B cell (primary cell): Measurements from ENCODE around the gene DYNC2H1. TPM values are rescaled to one million over a fixed set of nuclear protein-coding genes. Genes with fewer than 3 reads are reported as not detected.

Experiments used
- ATAC-seq: fragments of 200-7000 bp; cut with Tn5 transposase; one replicate; pipeline ENCODE4 v1.10.0; 2021; ENCODE audit warnings: low read depth, mild to moderate bottlenecking, moderate number of reproducible peaks, moderate library complexity
- CTCF ChIA-PET: fragments of 350-600 bp; sonication (Branson Sonifier 250); formaldehyde crosslinking; loops from one replicate; lab custom pipeline; 2021; ENCODE audit warnings: antibody characterized with exemption, inconsistent platforms; lab: Charles Lee
- POLR2A ChIA-PET: fragments of 350-600 bp; sonication (Branson Sonifier 250); formaldehyde crosslinking; loops from one replicate; lab custom pipeline; 2021; ENCODE audit warnings: antibody characterized with exemption; lab: Charles Lee
- DNase-seq: peaks from one replicate; pipeline ENCODE4 v3.0.0; 2013
- H2AFZ ChIP-seq: 2 replicates; pipeline ENCODE4 v1.6.1; 2012; ENCODE audit warnings: mild to moderate bottlenecking, low read depth, low read length; ENCODE audit not compliant: insufficient read depth, poor library complexity, severe bottlenecking
- H3K27ac ChIP-seq, 2 donors: 1 replicate in 1 of 2; 2 replicates in 1 of 2; pipeline ENCODE4 v1.5.1; 2012 to 2013; ENCODE audit warnings: low read length in 2 of 2, mild to moderate bottlenecking in 2 of 2, moderate library complexity in 1 of 2
- H3K27me3 ChIP-seq, 4 experiments: fragments of 200-600 bp in 1 of 4; sonication (generic) in 1 of 4; replicated peaks in 1 of 4; 1 replicate in 2 of 4; 2 replicates in 2 of 4; pipeline versions ENCODE4 v1.6.1 to v1.7.0; 2013 to 2016; ENCODE audit warnings: low read length in 3 of 4, mild to moderate bottlenecking in 2 of 4, mixed read lengths in 1 of 4, moderate library complexity in 1 of 4; ENCODE audit not compliant: insufficient read depth in 4 of 4, control insufficient read depth in 3 of 4; ENCODE audit errors: control extremely low read depth in 1 of 4
- H3K36me3 ChIP-seq, 2 experiments: replicated peaks in 1 of 2; 1 replicate in 1 of 2; 2 replicates in 1 of 2; pipeline versions ENCODE4 v1.6.1 to v1.7.1; 2013; ENCODE audit warnings: low read length in 1 of 2; ENCODE audit not compliant: insufficient read depth in 2 of 2, control insufficient read depth in 1 of 2; ENCODE audit errors: control extremely low read depth in 1 of 2, extremely low read depth in 1 of 2
- H3K4me1 ChIP-seq, 2 donors: fragments of 200-600 bp in 1 of 2; sonication (generic) in 1 of 2; 1 replicate in 1 of 2; 2 replicates in 1 of 2; pipeline versions ENCODE4 v1.5.1 to v1.6.1; 2013 to 2017; ENCODE audit warnings: low read length in 2 of 2; ENCODE audit not compliant: control insufficient read depth in 2 of 2, insufficient read depth in 2 of 2
- H3K4me2 ChIP-seq: replicated peaks from 2 replicates; pipeline ENCODE3; 2012; ENCODE audit warnings: mild to moderate bottlenecking, low read depth, low read length; ENCODE audit not compliant: poor library complexity, severe bottlenecking
- H3K4me3 ChIP-seq, 5 experiments: fragments of 200-600 bp in 1 of 5; sonication (generic) in 1 of 5; 1 replicate in 3 of 5; 2 replicates in 2 of 5; pipeline versions ENCODE4 v1.5.1 to v1.7.0; 2011 to 2016; ENCODE audit warnings: low read length in 4 of 5, mild to moderate bottlenecking in 4 of 5, low read depth in 2 of 5, control low read depth in 1 of 5, moderate library complexity in 1 of 5; ENCODE audit not compliant: insufficient read depth in 1 of 5; ENCODE audit errors: control extremely low read depth in 1 of 5, extremely low read depth in 1 of 5
- H3K79me2 ChIP-seq: fragments of 200-600 bp; sonication (generic); one replicate; pipeline ENCODE4 v1.6.0; 2016; ENCODE audit warnings: low read length; ENCODE audit not compliant: control insufficient read depth, insufficient read depth
- H3K9ac ChIP-seq: fragments of 200-600 bp; sonication (generic); 2 replicates; pipeline ENCODE4 v1.6.1; 2017; ENCODE audit warnings: mild to moderate bottlenecking, low read length, moderate library complexity
- H3K9me3 ChIP-seq, 3 donors: one replicate each; pipeline versions ENCODE4 v1.6.1 to v1.7.1; 2013; ENCODE audit warnings: low read length in 2 of 3; ENCODE audit not compliant: control insufficient read depth in 2 of 3, insufficient read depth in 1 of 3; ENCODE audit errors: control extremely low read depth in 1 of 3
- H4K20me1 ChIP-seq: 2 replicates; pipeline ENCODE4 v1.6.0; 2012; ENCODE audit warnings: mild to moderate bottlenecking, low read length; ENCODE audit not compliant: insufficient read depth, control insufficient read depth, poor library complexity, severe bottlenecking
- H3K27ac Mint-ChIP-seq: one replicate; pipeline ENCODE4 v1.8.0; 2021; ENCODE audit warnings: mixed read lengths
- H3K27me3 Mint-ChIP-seq: one replicate; pipeline ENCODE4 v1.8.0; 2021; ENCODE audit warnings: mixed read lengths
- H3K4me1 Mint-ChIP-seq: one replicate; pipeline ENCODE4 v1.8.0; 2021; ENCODE audit warnings: mixed read lengths
- H3K4me3 Mint-ChIP-seq: one replicate; pipeline ENCODE4 v1.8.0; 2021; ENCODE audit warnings: mixed read lengths
- H3K9me3 Mint-ChIP-seq: one replicate; pipeline ENCODE4 v1.8.0; 2022; ENCODE audit warnings: mixed read lengths; ENCODE audit not compliant: insufficient read depth
- CTCF ChIP-seq: fragments of 200-600 bp; IDR thresholded peaks from one replicate; pipeline ENCODE4 v1.8.0; 2022; ENCODE audit warnings: antibody characterized with exemption, mild to moderate bottlenecking
- EZH2 ChIP-seq: IDR thresholded peaks from 2 replicates; pipeline ENCODE4 v1.6.1; 2012; ENCODE audit warnings: borderline replicate concordance, low read depth, mild to moderate bottlenecking, moderate library complexity, low read length; ENCODE audit not compliant: insufficient read depth, poor library complexity, severe bottlenecking
- WGBS: methylation state at CpG from one replicate; pipeline ENCODE4 v1.1.5; 2013; ENCODE audit warnings: missing lambda C conversion rate; ENCODE audit not compliant: insufficient coverage; 5-methylcytosine and 5-hydroxymethylcytosine counted together
- intact Hi-C: fragments of 100-400 bp; cut with micrococcal nuclease; formaldehyde crosslinking; loops from one replicate; pipeline ENCODE4 v1.10.0; 2022
- polyA plus RNA-seq: library from polyadenylated mRNA; depleted of rRNA; stranded (reverse); fragments of >200 nt; gene quantifications from 2 replicates; pipeline ENCODE4 v1.2.3, GENCODE V29; 2012
- total RNA-seq, 2 donors: library from RNA; stranded (reverse); fragments of 120-200 nt in 1 of 2; gene quantifications; 1 replicate in 1 of 2; 2 replicates in 1 of 2; pipeline versions ENCODE4 v1.2.3 to v1.2.4, GENCODE V29; 2013 to 2022

DYNC2H1 gene
- total and polyA plus RNA-seq, 2 donors (not counting 1 experiment from before 2014, with no cell fraction given): 0.92 to 7.8 TPM

DNA sequence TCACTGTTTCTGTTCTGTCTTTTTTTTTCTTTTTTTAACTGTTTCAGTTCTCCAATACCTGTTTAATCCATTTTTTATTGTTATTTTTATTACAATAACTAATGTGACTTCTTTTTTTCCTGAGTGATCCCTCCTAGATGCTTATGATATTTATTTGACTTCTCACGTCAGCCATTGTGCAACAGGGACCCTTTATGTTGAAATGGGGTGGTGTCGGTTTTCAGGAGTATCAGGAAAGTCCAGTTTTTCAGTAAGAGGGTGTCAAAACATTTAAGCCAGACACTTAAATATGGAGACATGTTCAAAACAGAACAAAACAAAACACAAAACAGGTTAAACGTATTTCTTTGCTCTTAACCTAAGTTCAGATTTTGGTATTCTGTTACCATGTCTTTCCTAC is 418.8 kb downstream of the DYNC2H1 start:
- POLR2A ChIA-PET: no interaction called here
- Histone ChIP-seq H3K9me3 (no peaks in the 10 kb centered on the region), H3K4me1 (no peaks in the 10 kb centered on the region), H3K79me2 (no peaks in the 10 kb centered on the region), H3K36me3 (no peaks in the 10 kb centered on the region), H4K20me1 (no peaks in the 10 kb centered on the region), H3K4me3 (no peak overlapping the region), H3K27me3 (no peaks in the 10 kb centered on the region), H3K9ac (no peak overlapping the region), H2AFZ (no peak overlapping the region), H3K27ac (no peak overlapping the region), H3K4me2 (no peak overlapping the region)
- no peak for TF ChIP-seq CTCF
- TF ChIP-seq EZH2: no peak
- DNase-seq (no peak), ATAC-seq (no peak)
- CTCF ChIA-PET: no interaction called here
- intact Hi-C loops: no loop called here
- Mint-ChIP-seq H3K9me3 (no peaks in the 10 kb centered on the region), H3K4me1 (no peaks in the 10 kb centered on the region), H3K4me3 (no peak overlapping the region), H3K27me3 (no peaks in the 10 kb centered on the region), H3K27ac (no peak overlapping the region)
- no CpG with 5 or more reads among the region's 3 CpGs for WGBS

GRCh38 chr11:103528596-103528995 is 419.4 kb downstream of the DYNC2H1 start:
- H3K9me3 ChIP-seq: no peaks in the 10 kb centered on the region
- POLR2A ChIA-PET: no interaction called here
- TF ChIP-seq CTCF (no peak), EZH2 (no peak)

More at GRCh38 chr11:103528596-103528995, 419.4 kb downstream of the DYNC2H1 start:
- H3K4me3 ChIP-seq: no peak overlapping the region
- no peaks in the 10 kb centered on the region for H3K9me3 Mint-ChIP-seq
- H3K79me2 ChIP-seq: no peaks in the 10 kb centered on the region
- CTCF ChIA-PET: no interaction called here
- WGBS: 60% methylated on average over 1 of the region's 2 CpGs
- no peak overlapping the region for H3K9ac ChIP-seq
- no peak overlapping the region for H3K27ac Mint-ChIP-seq
- no peaks in the 10 kb centered on the region for H3K36me3 ChIP-seq
- no peak for ATAC-seq
- no peaks in the 10 kb centered on the region for H3K27me3 ChIP-seq
- H2AFZ ChIP-seq: no peak overlapping the region
- no peaks in the 10 kb centered on the region for H3K4me1 ChIP-seq
- H3K27me3 Mint-ChIP-seq: no peaks in the 10 kb centered on the region
- no peak overlapping the region for H3K27ac ChIP-seq
- no peak overlapping the region for H3K4me3 Mint-ChIP-seq
- no peaks in the 10 kb centered on the region for H4K20me1 ChIP-seq
- no peak for DNase-seq
- intact Hi-C loops: no loop called here
- H3K4me1 Mint-ChIP-seq: no peaks in the 10 kb centered on the region
- H3K4me2 ChIP-seq: no peak overlapping the region
